Fibroblast of villous mesenchyme (primary cell): ENCODE data around the gene RNF112. TPM values are rescaled to one million over a fixed set of nuclear protein-coding genes. Genes with fewer than 3 reads are reported as not detected.

Experiments used
- DNase-seq: peaks from one replicate; pipeline ENCODE4 v3.0.0-alpha.2; 2010; ENCODE audit warnings: low read depth
- H3K4me3 ChIP-seq: 2 replicates; pipeline ENCODE4 v1.5.1; 2011; ENCODE audit warnings: low read depth, mild to moderate bottlenecking, low read length
- CTCF ChIP-seq: IDR thresholded peaks from 2 replicates; pipeline ENCODE4 v1.5.1; 2012; ENCODE audit warnings: low read depth, mild to moderate bottlenecking, low read length; ENCODE audit not compliant: insufficient read depth
- total RNA-seq: library from RNA; depleted of rRNA; stranded (reverse); fragments of >200 nt; gene quantifications from 2 replicates; pipeline ENCODE4 v1.2.3, GENCODE V29; 2012

Gene RNF112
- total RNA-seq, 1 donor = 0.86 TPM

- no peak for TF ChIP-seq CTCF
- no peak for DNase-seq
- no peak overlapping the region for H3K4me3 ChIP-seq
Measured at GRCh38 chr17:19380481-19381301, 30.3 kb upstream of the RNF112 start.

GRCh38 chr17:19381361-19381740, 29.7 kb upstream of the RNF112 start:
- no peak for TF ChIP-seq CTCF
- no peak for DNase-seq
- H3K4me3 ChIP-seq = no peak overlapping the region

GRCh38 chr17:19381741-19382444, 29.1 kb upstream of the RNF112 start:
- DNase-seq = no peak
- no peak for TF ChIP-seq CTCF
- no peak overlapping the region for H3K4me3 ChIP-seq

- TF ChIP-seq CTCF = no peak
- H3K4me3 ChIP-seq = no peak overlapping the region
- DNase-seq = no peak
Measured at GRCh38 chr17:19382531-19383444, 28.2 kb upstream of the RNF112 start.

- no peak for TF ChIP-seq CTCF
- no peak overlapping the region for H3K4me3 ChIP-seq
- no peak for DNase-seq
Measured at GRCh38 chr17:19383681-19384470, 27.2 kb upstream of the RNF112 start.
